Mononuclear cell (primary cell): ENCODE measurements around the gene GPC3. TPM values are rescaled to one million over a fixed set of nuclear protein-coding genes. Genes with fewer than 3 reads are reported as not detected.

Source experiments
- H3K27me3 ChIP-seq: 2 replicates; pipeline ENCODE4 v1.6.0; 2011; ENCODE audit warnings: low read length, control low read depth; ENCODE audit not compliant: insufficient read depth
- H3K4me1 ChIP-seq: 2 replicates; pipeline ENCODE4 v1.5.1; 2011; ENCODE audit warnings: mild to moderate bottlenecking, low read length, control low read depth; ENCODE audit not compliant: insufficient read depth
- H3K4me3 ChIP-seq: 2 replicates; pipeline ENCODE4 v1.5.1; 2011; ENCODE audit warnings: mild to moderate bottlenecking, low read length, moderate library complexity
- H3K9me3 ChIP-seq: 2 replicates; pipeline ENCODE4 v1.5.1; 2011; ENCODE audit warnings: low read depth, mild to moderate bottlenecking, control low read depth, low read length
- total RNA-seq: library from RNA; depleted of rRNA; stranded (reverse); fragments of >200 nt; gene quantifications from one replicate; pipeline ENCODE4 v1.2.3, GENCODE V29; 2012

Gene GPC3
- total RNA-seq, 1 donor, result 0.31 TPM

GRCh38 chrX:133513123-133513522, 472.3 kb downstream of the GPC3 start:
- no peaks in the 10 kb centered on the region for H3K9me3 ChIP-seq
- no peaks in the 10 kb centered on the region for H3K4me1 ChIP-seq

GRCh38 chrX:133511041-133511440, 474.4 kb downstream of the GPC3 start:
- no peaks in the 10 kb centered on the region for H3K4me1 ChIP-seq
- no peak overlapping the region for H3K4me3 ChIP-seq
- no peaks in the 10 kb centered on the region for H3K27me3 ChIP-seq
- no peaks in the 10 kb centered on the region for H3K9me3 ChIP-seq

More at GRCh38 chrX:133513123-133513522, 472.3 kb downstream of the GPC3 start:
- Histone ChIP-seq H3K27me3 (no peaks in the 10 kb centered on the region), H3K4me3 (no peak overlapping the region)

- Histone ChIP-seq H3K9me3 (no peaks in the 10 kb centered on the region), H3K4me1 (no peaks in the 10 kb centered on the region), H3K27me3 (no peaks in the 10 kb centered on the region), H3K4me3 (no peak overlapping the region)
Observed at GRCh38 chrX:133497356-133497755, 488.0 kb downstream of the GPC3 start.

- Histone ChIP-seq H3K9me3 (no peaks in the 10 kb centered on the region), H3K27me3 (no peaks in the 10 kb centered on the region), H3K4me1 (no peaks in the 10 kb centered on the region), H3K4me3 (no peak overlapping the region)
Observed at GRCh38 chrX:133495464-133496391, 489.7 kb downstream of the GPC3 start.

- H3K4me3 ChIP-seq, result no peak overlapping the region
- H3K9me3 ChIP-seq, result no peaks in the 10 kb centered on the region
- no peaks in the 10 kb centered on the region for H3K4me1 ChIP-seq
- no peaks in the 10 kb centered on the region for H3K27me3 ChIP-seq
Observed at GRCh38 chrX:133493366-133493765, 492.0 kb downstream of the GPC3 start.

- Histone ChIP-seq H3K27me3 (no peaks in the 10 kb centered on the region), H3K9me3 (no peaks in the 10 kb centered on the region), H3K4me1 (no peaks in the 10 kb centered on the region), H3K4me3 (no peak overlapping the region)
Observed at GRCh38 chrX:133490955-133491354, 494.4 kb downstream of the GPC3 start.
